Measurements from ENCODE around the gene CCDC57.
"Not testable (repeated sequence)": the region's sequence is repeated elsewhere in the genome, so short reads cannot be mapped to it uniquely, and the experiment has no call there.

The CCDC57 gene

DNA sequence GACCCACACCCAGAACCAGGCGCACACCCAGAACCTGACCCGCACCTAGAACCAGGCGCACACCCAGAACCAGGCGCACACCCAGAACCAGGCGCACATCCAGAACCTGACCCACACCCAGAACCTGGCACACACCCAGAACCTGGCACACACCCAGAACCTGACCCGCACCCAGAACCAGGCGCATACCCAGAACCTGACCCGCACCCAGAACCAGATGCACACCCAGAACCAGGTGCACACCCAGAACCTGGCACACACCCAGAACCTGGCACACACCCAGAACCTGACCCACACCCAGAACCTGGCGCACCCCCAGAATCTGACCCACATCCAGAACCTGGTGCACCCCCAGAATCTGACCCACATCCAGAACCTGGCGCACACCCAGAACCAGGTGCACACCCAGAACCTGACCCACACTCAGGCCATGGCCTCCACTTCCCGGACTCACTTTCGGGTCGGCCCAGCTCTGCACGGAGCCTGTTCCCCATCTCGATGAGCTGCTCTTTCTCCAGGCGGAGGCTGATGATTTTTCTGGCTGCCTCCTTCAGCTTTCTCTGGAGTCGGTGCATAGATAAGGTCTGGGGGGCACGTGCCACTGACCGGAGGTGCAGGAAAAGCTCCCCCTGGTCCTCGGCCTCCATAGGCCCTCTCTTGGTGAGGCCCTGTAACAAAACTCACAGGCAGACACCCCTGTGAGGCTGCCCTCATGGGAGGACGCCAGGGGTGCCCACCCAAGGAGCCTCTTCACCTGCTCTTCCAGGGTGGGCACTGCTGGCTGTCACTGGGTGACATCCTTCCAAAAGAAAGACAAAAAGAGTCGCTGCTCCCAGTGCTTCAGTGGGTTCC, 61.3 kb downstream of the CCDC57 start:
- no peak for DNase-seq

GRCh38 chr17:82149401-82150099, 63.1 kb downstream of the CCDC57 start:
- DNase-seq = no peak

DNA sequence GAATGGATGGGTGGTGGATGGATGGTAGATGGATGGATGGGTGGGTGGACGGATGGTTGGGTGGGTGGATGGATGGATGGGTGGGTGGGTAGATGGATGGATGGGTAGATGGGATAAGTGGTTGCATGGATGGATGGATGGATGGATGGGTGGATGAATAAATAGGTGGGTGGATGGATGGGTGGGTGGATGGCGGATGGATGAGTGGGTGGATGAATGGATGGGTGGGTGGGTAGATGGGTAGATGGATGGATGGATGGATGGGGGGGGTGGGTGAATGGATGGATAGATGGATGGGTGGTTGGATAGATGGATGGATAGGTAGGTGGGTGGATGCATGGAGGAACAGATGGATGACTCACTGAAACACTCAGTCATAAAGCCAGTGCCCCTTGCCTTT, 63.6 kb downstream of the CCDC57 start:
- DNase-seq = no peak

DNA sequence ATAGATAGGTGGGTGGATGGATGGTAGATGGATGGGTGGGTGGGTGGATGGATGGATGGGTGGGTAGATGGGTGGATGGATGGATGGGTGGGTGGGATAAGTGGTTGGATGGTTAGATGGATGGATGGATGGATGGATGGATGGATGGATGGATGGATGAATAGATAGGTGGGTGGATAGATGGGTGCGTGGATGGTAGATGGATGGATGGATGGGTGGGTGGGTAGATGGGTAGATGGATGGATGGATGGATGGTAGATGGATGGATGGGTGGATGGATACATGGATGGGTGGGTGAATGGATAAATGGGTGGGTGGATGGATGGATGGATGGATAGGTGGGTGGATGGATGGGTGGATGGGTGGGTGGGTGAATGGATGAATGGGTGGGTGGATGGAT, 64.6 kb downstream of the CCDC57 start:
- DNase-seq = no peak

DNA sequence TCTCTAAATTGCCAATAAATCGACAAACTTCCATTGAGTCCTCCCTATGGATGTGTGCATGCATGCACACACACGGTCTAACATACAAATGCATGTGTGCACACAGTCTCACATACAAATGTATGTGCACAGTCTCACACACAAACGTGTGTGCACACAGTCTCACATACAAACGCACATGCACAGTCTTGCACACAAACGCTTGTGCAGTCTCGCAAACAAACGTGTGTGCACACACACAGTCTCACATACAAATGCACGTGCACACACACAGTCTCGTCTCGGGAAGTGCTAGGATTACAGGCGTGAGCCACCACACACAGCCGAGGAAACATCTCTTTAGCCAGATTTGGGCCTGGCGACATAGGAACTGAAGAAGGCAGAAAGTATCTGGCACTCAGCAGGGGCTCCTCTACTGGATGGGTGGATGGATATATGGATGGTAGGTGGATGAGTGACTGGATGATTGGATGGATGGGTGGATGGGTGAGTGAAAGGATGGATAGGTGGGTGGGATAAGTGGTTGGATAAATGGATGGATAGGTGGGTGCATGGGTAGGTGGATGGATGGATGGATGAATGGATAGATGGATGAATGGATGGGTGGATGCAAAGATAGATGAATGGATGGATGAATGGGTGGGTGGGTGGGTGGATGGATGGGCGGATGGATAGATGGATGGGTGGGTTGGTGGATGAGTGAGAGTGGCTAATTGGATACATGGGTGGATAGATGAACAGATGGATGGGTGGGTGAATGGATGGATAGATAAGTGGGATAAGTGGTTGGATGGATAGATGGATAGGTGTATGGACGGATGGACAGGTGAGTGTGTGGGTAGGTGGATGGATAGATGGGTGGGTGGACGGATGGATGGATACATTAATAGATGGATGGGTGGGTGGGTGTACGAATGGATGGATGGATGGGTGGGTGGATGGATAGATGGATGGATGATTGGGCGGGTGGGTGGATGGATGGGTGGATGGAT, 65.7 kb downstream of the CCDC57 start:
- no peak for DNase-seq

GRCh38 chr17:82145550-82146155, 67.0 kb downstream of the CCDC57 start:
- no peak for DNase-seq

- no peak for DNase-seq
These were observed 69.3 kb downstream of the CCDC57 start for GRCh38 chr17:82143333-82143732.

DNA sequence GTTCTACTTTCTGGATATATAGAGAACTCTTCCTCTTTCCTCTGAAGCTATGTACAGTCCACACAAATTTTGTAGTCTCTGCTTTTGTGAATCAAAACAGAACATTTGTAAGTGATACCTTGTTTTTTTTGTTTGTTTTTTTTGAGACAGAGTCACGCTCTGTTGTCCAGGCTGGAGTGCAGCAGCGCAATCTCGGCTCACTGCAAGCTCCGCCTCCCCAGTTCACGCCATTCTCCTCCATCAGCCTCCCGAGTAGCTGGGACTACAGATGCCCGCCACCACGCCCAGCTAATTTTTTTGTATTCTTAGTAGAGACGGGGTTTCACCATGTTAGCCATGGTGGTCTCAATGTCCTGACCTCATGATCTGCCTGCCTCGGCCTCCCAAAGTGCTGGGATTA, 72.7 kb downstream of the CCDC57 start:
- not testable (repeated sequence) for DNase-seq

DNA sequence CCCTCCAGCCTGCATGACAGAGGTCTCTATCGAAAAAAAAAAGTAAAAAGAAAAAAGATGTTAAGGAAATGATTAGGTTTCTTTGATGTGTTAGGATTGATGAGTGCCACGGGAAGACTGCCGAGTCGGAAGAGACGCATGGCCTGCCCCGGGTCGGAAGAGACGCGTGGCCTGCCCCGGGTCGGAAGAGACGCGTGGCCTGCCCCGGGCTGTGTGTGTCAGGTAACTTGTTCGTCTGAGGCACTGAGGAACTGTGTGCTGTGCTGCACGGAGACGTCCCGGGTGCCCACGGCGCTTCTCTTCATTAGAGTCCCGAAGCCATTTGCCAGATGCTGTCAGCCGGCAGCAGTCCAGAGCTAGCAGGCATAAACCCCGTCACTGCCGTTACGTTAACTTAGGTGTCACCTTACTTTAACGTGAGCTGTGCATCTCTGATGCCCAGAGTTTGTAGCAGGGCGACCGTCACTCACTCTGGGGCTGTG, 74.1 kb downstream of the CCDC57 start:
- DNase-seq = no peak

- DNase-seq = no peak
These were observed 78.5 kb downstream of the CCDC57 start for GRCh38 chr17:82134101-82134500.

GRCh38 chr17:82133166-82133953, 79.3 kb downstream of the CCDC57 start:
- DNase-seq = not testable (repeated sequence)

DNA sequence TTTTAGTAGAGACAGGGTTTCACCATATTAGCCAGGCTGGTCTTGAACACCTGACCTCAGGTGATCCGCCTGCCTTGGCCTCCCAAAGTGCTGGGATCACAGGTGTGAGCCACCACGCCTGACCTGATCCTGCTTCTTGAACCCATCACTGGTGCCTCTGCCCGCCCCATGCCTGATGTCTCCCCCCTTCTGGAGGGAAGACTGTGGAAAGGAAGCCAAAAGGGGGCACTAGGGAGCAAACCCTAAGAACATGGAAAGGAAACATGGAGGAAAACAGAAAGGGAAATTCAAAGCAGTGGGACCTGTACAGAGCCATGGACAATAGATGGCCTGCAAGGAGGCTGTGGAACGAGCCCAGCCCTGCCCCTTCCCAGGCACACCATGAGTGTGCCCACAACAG, 83.5 kb downstream of the CCDC57 start:
- DNase-seq = no peak

DNA sequence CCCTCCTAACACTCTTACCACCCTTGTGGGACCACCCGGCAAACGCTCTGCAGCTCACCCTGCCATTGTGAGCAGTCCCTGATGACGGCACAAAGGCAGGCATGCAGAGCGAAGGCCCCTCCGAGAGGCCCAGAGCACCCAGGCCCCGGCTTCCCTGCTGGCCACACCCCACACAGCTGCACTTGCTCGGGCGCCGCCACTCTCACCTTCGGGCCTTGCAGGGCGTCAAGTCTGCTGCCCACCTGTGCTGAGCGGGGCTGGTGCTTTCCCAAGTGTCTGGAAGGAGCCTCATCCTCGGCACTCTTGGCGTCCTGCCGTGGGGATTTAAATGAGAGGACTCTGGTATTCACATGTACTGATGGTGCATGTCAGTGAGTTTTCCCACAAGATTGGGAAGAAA, 84.4 kb downstream of the CCDC57 start:
- no peak for DNase-seq

DNA sequence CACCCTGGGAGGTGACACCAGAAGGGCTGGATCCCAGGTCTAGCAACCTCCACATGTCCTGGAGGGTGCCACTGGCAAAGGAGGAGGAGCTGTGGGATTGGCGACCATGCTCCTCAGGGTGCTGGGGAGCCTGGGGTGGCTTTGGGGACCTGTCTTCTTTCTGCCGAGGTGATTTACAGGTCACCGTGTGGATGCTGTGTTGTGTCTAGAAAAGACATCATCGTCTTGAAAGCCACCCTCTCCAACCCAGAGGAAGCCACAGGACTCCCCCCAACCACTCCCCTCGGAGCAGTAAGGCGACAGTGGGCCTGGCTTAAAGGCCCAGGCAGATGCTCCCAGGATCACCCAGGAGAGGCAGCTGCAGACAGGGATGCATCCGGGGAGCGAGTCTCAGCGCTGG, 84.9 kb downstream of the CCDC57 start:
- peak; percentile 61 for DNase-seq

DNA sequence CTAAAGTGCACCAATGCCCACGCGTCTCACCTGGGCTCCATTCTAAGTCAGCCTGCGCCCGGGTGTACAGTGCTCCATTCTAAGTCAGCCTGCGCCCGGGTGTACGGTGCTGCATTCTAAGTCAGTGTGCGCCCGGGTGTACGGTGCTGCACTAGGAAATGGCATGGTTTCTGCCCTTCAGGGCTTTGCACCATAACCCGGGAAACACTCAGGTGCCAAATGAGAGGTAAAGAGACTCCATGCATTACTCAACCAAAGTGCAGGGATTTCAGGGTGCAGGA, 85.4 kb downstream of the CCDC57 start:
- DNase-seq = no peak

DNA sequence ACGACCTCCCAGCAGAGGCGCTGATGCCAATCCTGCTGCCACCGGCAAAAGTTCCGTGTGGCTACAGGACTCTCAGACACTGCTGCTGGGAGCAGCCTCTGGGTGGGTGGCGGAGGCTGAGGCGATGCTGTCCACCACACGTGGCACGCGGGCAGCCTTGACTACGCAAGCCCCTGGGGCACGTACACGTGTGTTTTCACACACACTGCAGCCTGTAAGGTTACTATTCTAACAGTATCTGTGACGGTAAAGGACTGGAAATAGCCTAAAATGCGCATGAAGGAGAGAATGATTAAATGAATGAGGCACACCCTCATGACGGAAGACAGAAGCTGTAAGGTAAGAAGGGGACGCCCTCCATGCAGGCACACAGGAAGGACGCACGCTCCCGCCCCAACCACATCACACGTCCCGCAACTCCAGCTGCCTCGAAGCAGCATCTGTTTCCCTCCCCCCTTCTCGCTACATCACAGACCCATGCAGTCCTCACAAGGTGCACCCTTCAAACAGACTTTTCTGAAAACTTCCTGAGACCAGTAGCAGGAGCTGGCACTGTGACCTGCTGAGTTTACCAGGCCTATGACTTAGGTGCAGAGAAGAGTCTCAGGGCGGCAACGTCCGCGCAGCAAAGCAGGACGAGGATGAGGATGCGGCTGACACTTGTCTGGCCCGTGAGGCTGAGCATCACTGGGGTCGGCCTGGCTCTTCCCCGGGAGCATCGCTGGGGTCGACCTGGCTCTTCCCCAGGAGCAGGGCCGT, 85.9 kb downstream of the CCDC57 start:
- peak; percentile 86 for DNase-seq

DNA sequence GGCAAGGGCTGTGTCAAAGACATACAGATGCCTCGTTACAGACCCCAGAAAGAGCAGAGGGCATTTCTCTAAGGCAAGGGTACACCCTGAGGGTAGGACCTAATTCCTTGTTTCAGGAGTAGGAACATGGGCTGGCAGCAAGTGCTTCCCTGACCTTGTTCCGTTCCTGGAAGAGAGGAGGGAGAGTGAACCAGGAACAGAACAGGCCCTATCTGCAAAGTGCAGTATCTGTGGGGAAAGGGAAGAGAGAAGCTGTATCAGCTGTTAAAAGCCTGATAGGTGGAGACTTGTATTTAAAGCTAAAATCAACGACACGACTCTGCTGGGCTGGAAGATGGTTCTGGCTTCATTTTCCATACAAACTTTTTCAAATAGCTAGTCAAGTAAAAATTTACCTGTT, 88.5 kb downstream of the CCDC57 start:
- DNase-seq = no peak

GRCh38 chr17:82121660-82122629, 90.7 kb downstream of the CCDC57 start:
- DNase-seq = no peak

- DNase-seq = no peak
These were observed 91.4 kb downstream of the CCDC57 start for GRCh38 chr17:82121246-82121645.

DNA sequence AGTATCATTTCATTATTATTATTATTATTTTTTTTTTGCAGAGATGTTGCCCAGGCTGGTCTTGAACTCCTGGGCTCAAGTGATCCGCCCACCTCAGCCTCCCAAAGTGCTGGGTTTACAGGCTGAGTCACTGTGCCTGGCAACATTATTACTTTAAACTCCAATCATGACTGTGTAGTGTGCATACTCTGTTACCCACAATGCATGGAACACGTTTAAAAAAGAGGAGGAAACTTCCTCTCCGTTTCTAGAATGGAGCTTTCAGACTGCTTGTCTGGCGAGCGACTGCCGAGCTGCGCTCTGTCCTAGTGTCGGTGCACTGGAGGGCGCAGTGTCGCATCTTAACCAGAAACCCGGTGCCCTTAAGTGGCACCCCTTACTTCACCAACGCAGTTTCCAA, 92.5 kb downstream of the CCDC57 start:
- peak; percentile 48 for DNase-seq
